Caki2 (cell line): ENCODE measurements around the gene FOXN1. TPM values are rescaled to one million over a fixed set of nuclear protein-coding genes. Genes with fewer than 3 reads are reported as not detected.
"Not testable (repeated sequence)": the region's sequence is repeated elsewhere in the genome, so short reads cannot be mapped to it uniquely, and the experiment has no call there.

Experiments used
- DNase-seq: peaks from one replicate; pipeline ENCODE4 v3.0.0-alpha.2; 2015; ENCODE audit warnings: low read depth
- in situ Hi-C: cut with HindIII; loops from 2 replicates; pipeline ENCODE4 v1.10.0; 2016; ENCODE audit warnings: low sequenced_read_pairs, low pct_unique_long_range_greater_than_20kb, mixed read lengths
- total RNA-seq: library from RNA; depleted of rRNA; stranded (reverse); fragments of >200 nt; shearing (Covaris generic); gene quantifications from 2 replicates; pipeline ENCODE4 v1.2.3, GENCODE V29; 2014; ENCODE audit warnings: low replicate concordance

FOXN1 gene
- total RNA-seq, 1 experiment from 2014 or later = not detected

GRCh38 chr17:28518132-28518531, 12.0 kb downstream of the FOXN1 start:
- in situ Hi-C loops = no loop called here
- no peak for DNase-seq

GRCh38 chr17:28518578-28518977, 12.4 kb downstream of the FOXN1 start:
- no peak for DNase-seq
- in situ Hi-C loops = no loop called here

GRCh38 chr17:28519236-28519635, 13.1 kb downstream of the FOXN1 start:
- no peak for DNase-seq
- in situ Hi-C loops = no loop called here

GRCh38 chr17:28520687-28521086, 14.5 kb downstream of the FOXN1 start:
- DNase-seq = no peak
- in situ Hi-C loops = no loop called here

GRCh38 chr17:28521311-28522085, 15.3 kb downstream of the FOXN1 start:
- in situ Hi-C loops = no loop called here
- no peak for DNase-seq

GRCh38 chr17:28522281-28522680, 16.1 kb downstream of the FOXN1 start:
- DNase-seq, in situ Hi-C loops: not testable (repeated sequence)

GRCh38 chr17:28523186-28523585, 17.0 kb downstream of the FOXN1 start:
- in situ Hi-C loops = no loop called here
- no peak for DNase-seq

GRCh38 chr17:28523876-28524275, 17.7 kb downstream of the FOXN1 start:
- in situ Hi-C loops = no loop called here

GRCh38 chr17:28524476-28525424, 18.6 kb downstream of the FOXN1 start:
- in situ Hi-C loops = no loop called here
- peak; percentile 81 for DNase-seq

More at GRCh38 chr17:28523876-28524275, 17.7 kb downstream of the FOXN1 start:
- DNase-seq = no peak

GRCh38 chr17:28526381-28526780, 20.2 kb downstream of the FOXN1 start:
- DNase-seq = no peak
- in situ Hi-C loops = no loop called here

GRCh38 chr17:28527181-28527681, 21.1 kb downstream of the FOXN1 start:
- no peak for DNase-seq
- in situ Hi-C loops = no loop called here

GRCh38 chr17:28527859-28528258, 21.7 kb downstream of the FOXN1 start:
- DNase-seq = no peak
- in situ Hi-C loops = no loop called here

GRCh38 chr17:28528327-28529012, 22.3 kb downstream of the FOXN1 start:
- in situ Hi-C loops = no loop called here
- no peak for DNase-seq

- no peak for DNase-seq
- in situ Hi-C loops = no loop called here
Observed at GRCh38 chr17:28529013-28529400, 22.9 kb downstream of the FOXN1 start.

- in situ Hi-C loops = no loop called here
Observed at GRCh38 chr17:28530250-28530649, 24.1 kb downstream of the FOXN1 start.

GRCh38 chr17:28530926-28531325, 24.8 kb downstream of the FOXN1 start:
- no peak for DNase-seq
- in situ Hi-C loops = no loop called here

More at GRCh38 chr17:28530250-28530649, 24.1 kb downstream of the FOXN1 start:
- no peak for DNase-seq

GRCh38 chr17:28532050-28532960, 26.2 kb downstream of the FOXN1 start:
- in situ Hi-C loops = no loop called here
- DNase-seq = no peak
